Aorta (tissue), 5 donors: ENCODE data around the gene TRMO. TPM values are rescaled to one million over a fixed set of nuclear protein-coding genes. Genes with fewer than 3 reads are reported as not detected.

Experiments
- ATAC-seq: fragments of 200-7000 bp; cut with Tn5 transposase; one replicate; pipeline ENCODE4 v1.9.1; 2022; ENCODE audit warnings: moderate library complexity; ENCODE audit not compliant: low FRiP score
- DNase-seq, 2 donors: peaks; one replicate each; pipeline ENCODE4 v3.0.0-alpha.2; 2020
- H3K27ac ChIP-seq, 2 donors: one replicate each; pipeline ENCODE4 v1.5.1; 2013; ENCODE audit warnings: low read length in 2 of 2, mild to moderate bottlenecking in 2 of 2, moderate library complexity in 2 of 2, control low read depth in 1 of 2, inconsistent platforms in 1 of 2, low read depth in 1 of 2
- H3K27me3 ChIP-seq, 2 donors: one replicate each; pipeline ENCODE4 v1.6.1; 2013; ENCODE audit warnings: control low read depth in 1 of 2, low read length in 1 of 2, mild to moderate bottlenecking in 1 of 2, moderate library complexity in 1 of 2; ENCODE audit not compliant: insufficient read depth in 2 of 2, control insufficient read depth in 1 of 2
- H3K36me3 ChIP-seq, 2 donors: one replicate each; pipeline ENCODE4 v1.6.1; 2013; ENCODE audit warnings: control low read depth in 1 of 2, low read length in 1 of 2, mild to moderate bottlenecking in 1 of 2; ENCODE audit not compliant: insufficient read depth in 2 of 2, control insufficient read depth in 1 of 2
- H3K4me1 ChIP-seq, 2 donors: one replicate each; pipeline ENCODE4 v1.6.1; 2013; ENCODE audit warnings: low read length in 2 of 2, control low read depth in 1 of 2, mild to moderate bottlenecking in 1 of 2, moderate library complexity in 1 of 2; ENCODE audit not compliant: insufficient read depth in 2 of 2, control insufficient read depth in 1 of 2
- H3K4me3 ChIP-seq, 2 donors: one replicate each; pipeline ENCODE4 v1.5.1; 2013; ENCODE audit warnings: low read length in 2 of 2, control low read depth in 1 of 2, mild to moderate bottlenecking in 1 of 2
- H3K9me3 ChIP-seq: one replicate; pipeline ENCODE4 v1.6.1; 2013; ENCODE audit warnings: mild to moderate bottlenecking, low read length; ENCODE audit not compliant: control insufficient read depth
- WGBS, 2 donors: extraction: QIAGEN DNeasy Blood & Tissue Kit; methylation state at CpG; one replicate each; pipeline ENCODE4 v1.1.7; 2013; 5-methylcytosine and 5-hydroxymethylcytosine counted together
- intact Hi-C, 2 donors: fragments of 100-400 bp; cut with DNase I; formaldehyde crosslinking; loops; one replicate each; pipeline versions ENCODE4 v1.14.2 to v1.15.0; 2022
- polyA plus RNA-seq, 2 donors: library from polyadenylated mRNA; stranded (reverse); fragments of 200-250 nt; gene quantifications; one replicate each; pipeline ENCODE4 v1.2.3, GENCODE V29; 2013
- total RNA-seq, 2 donors: library from RNA; stranded (reverse); fragmentation: NEBNext Ultra II Directional; extraction: Animal tissue kit (Norgen Biotek cat#: 25700); gene quantifications; one replicate each; pipeline ENCODE4 v1.2.1, GENCODE V29; 2021
- donor health status: healthy with polysubstance abuse.
- donor health status: Bipolar disorder and iron deficiency.
- donor health status: DM: no; HTN: no; CAD: no.
- donor health status: DM: no; HTN: no; CAD: no.
- donor health status: DM: yes; HTN: yes; CAD: no.

The TRMO gene
- total and polyA plus RNA-seq, 4 donors = 5.5 to 10.7 (median 8.6) TPM

DNA sequence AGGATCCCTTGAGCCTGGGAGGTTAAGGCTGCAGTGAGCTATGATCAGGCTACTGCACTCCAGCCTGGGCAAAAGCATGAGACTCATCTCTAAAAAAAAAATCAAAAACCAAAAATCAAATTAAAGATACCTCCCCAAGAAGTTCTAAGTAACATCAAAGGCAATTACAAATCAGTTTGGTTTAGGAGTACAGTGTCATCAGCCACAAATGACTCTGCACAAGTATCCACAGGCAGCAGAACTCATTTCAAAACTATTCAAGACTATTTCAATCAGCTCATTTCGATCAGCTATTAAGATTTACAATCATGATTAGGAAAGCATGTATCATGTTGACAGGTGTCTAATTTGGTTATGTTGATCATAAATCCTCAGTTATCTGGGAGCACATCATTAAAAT is 19.1 kb downstream of the TRMO start:
- Histone ChIP-seq H3K4me1 (no peaks in the 10 kb centered on the region), H3K36me3 (peaks cover 4 to 6% of the 10 kb centered on the region in 2 donors), H3K27ac (no peak overlapping the region), H3K27me3 (no peaks in the 10 kb centered on the region), H3K4me3 (no peak overlapping the region), H3K9me3 (no peaks in the 10 kb centered on the region)
- 80 to 90% methylated on average over 1 of the region's 1 CpG for WGBS, 2 donors
- intact Hi-C loops = loop anchor here in 1 of 2 donors (5.0 kb wide), 1 partner anchor 191 kb away; no protein-coding TSS in a partner anchor
- ATAC-seq (no peak), DNase-seq (no peak)

DNA sequence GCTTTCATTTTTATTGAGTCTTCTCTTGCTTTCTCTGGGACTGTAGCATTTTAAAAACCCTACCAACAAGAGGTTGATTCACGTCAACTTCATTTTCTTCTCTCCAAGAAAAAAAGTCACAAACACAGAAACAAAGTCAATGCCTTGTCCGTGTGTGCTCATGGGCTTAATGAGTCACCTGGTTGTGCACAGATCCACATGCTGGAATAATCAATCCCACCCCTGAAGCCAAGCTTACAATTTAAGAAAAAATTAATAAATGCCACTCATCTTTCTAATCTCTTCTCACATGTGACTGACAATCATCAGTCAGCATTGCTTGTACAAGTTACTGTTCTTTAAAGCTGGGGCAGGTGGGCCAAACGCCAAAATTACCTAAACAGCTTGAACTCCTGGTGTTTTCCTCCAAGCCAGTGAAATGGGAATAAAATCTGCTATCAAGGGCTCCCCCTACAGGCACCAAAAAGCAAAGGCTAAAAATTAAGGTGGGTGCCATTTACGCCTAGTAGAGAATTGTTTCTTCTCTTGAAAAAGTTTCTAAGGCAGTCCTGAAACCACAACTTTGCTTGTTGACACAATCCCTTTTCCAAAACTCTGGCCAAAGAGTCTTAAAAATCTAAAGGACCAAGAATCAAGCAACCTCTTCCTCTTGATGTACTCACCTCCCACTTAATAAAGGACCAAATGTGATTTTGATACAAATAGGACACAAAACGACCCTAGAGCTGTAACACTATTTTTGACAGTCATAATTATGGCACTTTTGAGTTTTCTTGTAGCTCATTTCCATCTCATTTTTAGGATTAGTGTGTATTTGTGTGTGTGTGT is 21.3 kb downstream of the TRMO start:
- Histone ChIP-seq H3K27ac (no peak overlapping the region), H3K9me3 (peaks cover under 1% of the 10 kb centered on the region), H3K4me1 (no peaks in the 10 kb centered on the region), H3K4me3 (no peak overlapping the region), H3K27me3 (no peaks in the 10 kb centered on the region), H3K36me3 (peaks cover 4 to 7% of the 10 kb centered on the region in 2 donors)
- DNase-seq = no peak
- no peak for ATAC-seq
- intact Hi-C loops = loop anchor here (2.0 to 5.0 kb wide), 2 partner anchors 189 to 190 kb away; no protein-coding TSS in a partner anchor
- WGBS, 2 donors = 35 to 42% methylated on average over 5 of the region's 5 CpGs

- H3K9me3 ChIP-seq = peaks cover 2% of the 10 kb centered on the region
- H3K4me3 ChIP-seq = no peak overlapping the region
- WGBS, 2 donors = 83 to 84% methylated on average over 9 of the region's 9 CpGs
- no peak overlapping the region for H3K27ac ChIP-seq
- no peaks in the 10 kb centered on the region for H3K27me3 ChIP-seq
- H3K4me1 ChIP-seq = no peaks in the 10 kb centered on the region
- peaks cover 4 to 9% of the 10 kb centered on the region in 2 donors for H3K36me3 ChIP-seq
- no peak for ATAC-seq
- no peak for DNase-seq
- intact Hi-C loops = loop anchor here (2.0 to 5.0 kb wide), 2 partner anchors 188 to 189 kb away; no protein-coding TSS in a partner anchor
These were observed 22.1 kb downstream of the TRMO start for GRCh38 chr9:97900103-97900737.

DNA sequence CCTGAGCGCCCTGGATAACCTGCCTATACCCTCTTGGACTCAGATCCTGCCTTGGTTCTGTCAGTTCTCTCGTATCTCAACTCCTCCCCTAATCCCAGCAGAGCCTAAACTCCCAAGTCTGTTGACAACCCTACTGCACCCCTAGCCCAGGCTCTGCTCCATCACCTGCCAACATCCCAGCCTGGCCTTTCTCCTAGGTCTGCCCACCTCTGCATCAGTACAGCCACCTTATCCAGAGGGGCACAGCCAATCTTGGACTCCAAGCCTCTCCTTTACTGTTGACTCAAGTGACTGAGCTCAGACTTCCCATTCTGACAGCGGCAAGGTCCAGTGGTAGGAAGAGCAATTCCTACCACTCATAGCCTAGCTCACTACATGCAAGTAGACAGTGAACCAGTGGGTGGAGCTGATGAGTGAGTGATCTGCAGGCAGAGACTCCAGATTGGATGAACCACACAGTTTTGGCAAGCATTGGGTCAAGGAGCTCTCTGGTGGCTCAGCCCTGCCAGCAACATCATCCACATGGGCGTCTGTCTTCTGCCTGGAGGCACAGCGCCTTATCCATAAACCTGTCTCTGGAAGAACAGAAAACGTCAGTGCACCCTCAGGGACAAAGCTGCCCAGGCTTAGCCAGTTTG is 26.5 kb downstream of the TRMO start:
- ATAC-seq (no peak), DNase-seq (no peak)
- WGBS, 2 donors = 78 to 79% methylated on average over 6 of the region's 6 CpGs
- Histone ChIP-seq H3K4me3 (no peak overlapping the region), H3K4me1 (no peaks in the 10 kb centered on the region), H3K36me3 (peaks cover 0 to 7% of the 10 kb centered on the region in 2 donors), H3K9me3 (peaks cover 5% of the 10 kb centered on the region), H3K27ac (no peak overlapping the region), H3K27me3 (no peaks in the 10 kb centered on the region)
- intact Hi-C loops = no loop called here

DNA sequence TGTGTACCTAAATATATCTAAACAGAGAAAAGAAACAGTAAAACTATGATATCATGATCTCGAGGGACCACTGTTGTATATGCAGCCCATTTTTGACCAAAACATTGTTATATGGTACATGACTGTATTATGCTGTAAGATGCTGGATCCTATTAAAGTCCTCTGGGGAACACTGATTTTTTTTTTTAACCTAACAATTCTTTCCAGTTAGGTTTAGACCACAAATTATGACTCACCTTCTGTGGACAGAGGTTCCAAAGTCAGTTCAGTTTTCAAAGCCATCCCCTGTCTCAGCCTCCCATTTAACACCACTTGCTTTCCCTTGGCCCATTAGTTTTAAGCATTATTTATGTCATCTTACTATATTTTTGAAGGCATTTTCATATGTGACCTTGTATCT is 27.1 kb downstream of the TRMO start:
- Histone ChIP-seq H3K36me3 (peaks cover 0 to 7% of the 10 kb centered on the region in 2 donors), H3K27me3 (no peaks in the 10 kb centered on the region)
- WGBS, 2 donors = 88 to 92% methylated on average over 1 of the region's 1 CpG

DNA sequence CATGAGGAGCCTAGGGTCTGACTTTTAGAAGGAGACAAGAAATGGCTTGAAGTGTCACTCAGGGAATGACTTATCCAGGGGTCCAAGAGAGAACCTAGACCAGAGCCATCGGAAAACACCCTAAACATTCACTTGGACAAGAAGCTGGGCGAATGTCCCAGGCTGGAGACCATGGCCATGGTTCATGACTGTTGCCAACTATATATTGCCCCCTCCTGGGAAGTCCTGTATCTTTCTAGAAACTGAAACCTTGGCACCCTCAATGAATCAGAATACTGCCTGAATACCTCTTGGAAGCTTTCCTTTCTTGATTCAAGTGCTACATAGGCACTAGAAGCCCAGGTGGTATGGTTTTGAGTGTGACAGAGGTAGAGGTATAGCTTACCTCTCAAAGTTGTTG is 29.9 kb downstream of the TRMO start:
- intact Hi-C loops = no loop called here
- no peaks in the 10 kb centered on the region for H3K27me3 ChIP-seq
- 83 to 87% methylated on average over 2 of the region's 2 CpGs for WGBS, 2 donors

More for the DNA sequence above, 27.1 kb downstream of the TRMO start:
- intact Hi-C loops = no loop called here
- Histone ChIP-seq H3K4me3 (no peak overlapping the region), H3K9me3 (peaks cover 5% of the 10 kb centered on the region), H3K4me1 (no peaks in the 10 kb centered on the region), H3K27ac (no peak overlapping the region)
- DNase-seq = no peak
- ATAC-seq = no peak

GRCh38 chr9:97891736-97892135 is 30.6 kb downstream of the TRMO start:
- intact Hi-C loops = no loop called here
- Histone ChIP-seq H3K9me3 (peaks cover 5% of the 10 kb centered on the region), H3K27me3 (no peaks in the 10 kb centered on the region), H3K4me1 (no peaks in the 10 kb centered on the region), H3K36me3 (peaks cover 0 to 5% of the 10 kb centered on the region in 2 donors), H3K27ac (no peak overlapping the region), H3K4me3 (no peak overlapping the region)
- WGBS, 2 donors = 47 to 53% methylated on average over 5 of the region's 5 CpGs
- DNase-seq (no peak), ATAC-seq (no peak)

More for the DNA sequence above, 29.9 kb downstream of the TRMO start:
- no peak for ATAC-seq
- DNase-seq = no peak
- Histone ChIP-seq H3K36me3 (peaks cover 0 to 5% of the 10 kb centered on the region in 2 donors), H3K4me1 (no peaks in the 10 kb centered on the region), H3K27ac (no peak overlapping the region), H3K9me3 (peaks cover 5% of the 10 kb centered on the region), H3K4me3 (no peak overlapping the region)

- H3K4me3 ChIP-seq = no peak overlapping the region
- no peaks in the 10 kb centered on the region for H3K27me3 ChIP-seq
- H3K4me1 ChIP-seq = no peaks in the 10 kb centered on the region
- no peaks in the 10 kb centered on the region for H3K36me3 ChIP-seq
- WGBS, 2 donors = 48% methylated on average over 9 of the region's 9 CpGs
- ATAC-seq (no peak), DNase-seq (no peak)
- intact Hi-C loops = no loop called here
- no peak overlapping the region for H3K27ac ChIP-seq
- peaks cover 3% of the 10 kb centered on the region for H3K9me3 ChIP-seq
These were observed 32.1 kb downstream of the TRMO start for GRCh38 chr9:97889941-97890887.
